HepG2 (cell line): ENCODE results near the gene ERRFI1. TPM values are rescaled to one million over a fixed set of nuclear protein-coding genes. Genes with fewer than 3 reads are reported as not detected.

ENCODE experiments used
- ATAC-seq: fragments of 200-7000 bp; cut with Tn5 transposase; 3 replicates; pipeline ENCODE4 v1.9.1; 2020; ENCODE audit warnings: mild to moderate bottlenecking, moderate library complexity
- BruUV-seq: library from RNA; stranded (reverse); fragments of 400-500 nt; replicated peaks from 2 replicates; lab custom pipeline; 2021; lab: Mats Ljungman, UMichigan
- CTCF ChIA-PET: fragments of 300-600 bp; formaldehyde crosslinking; extraction: SDS; loops from one replicate; lab custom pipeline; 2021; ENCODE audit warnings: low total read pairs, inconsistent platforms, low intra/inter-chr PET ratio; lab: Yijun Ruan, JAX
- POLR2A ChIA-PET: fragments of 350-600 bp; sonication (Branson Sonifier 250); formaldehyde crosslinking; loops from one replicate; lab custom pipeline; 2020; ENCODE audit warnings: antibody characterized with exemption, inconsistent platforms; lab: Yijun Ruan, JAX
- DNase-seq: peaks from one replicate; pipeline ENCODE4 v3.0.0-alpha.2; 2015; ENCODE audit warnings: low spot score
- FAIRE-seq: peaks from 3 replicates; lab custom pipeline; 2011; peaks lifted over from hg19 to GRCh38; lab: Jason Lieb, UNC
- H2AFZ ChIP-seq: one replicate; pipeline ENCODE4 v1.6.1; 2011; ENCODE audit warnings: low read length, inconsistent platforms
- H3K27ac ChIP-seq: fragments of 300-600 bp; 3 replicates; pipeline ENCODE4 v1.8.0; 2011; ENCODE audit warnings: mixed run types, mild to moderate bottlenecking, mixed read lengths, low read length, inconsistent platforms; ENCODE audit not compliant: insufficient read depth; ENCODE audit errors: extremely low read length
- H3K27me3 ChIP-seq, 2 experiments: fragments of 200-600 bp in 1 of 2; 2 replicates in 1 of 2; 3 replicates in 1 of 2; pipeline versions ENCODE4 v1.6.0 to v1.8.0; 2011; ENCODE audit warnings: low read length in 2 of 2, mild to moderate bottlenecking in 2 of 2, moderate library complexity in 2 of 2, inconsistent platforms in 1 of 2; ENCODE audit not compliant: insufficient read depth in 2 of 2, control insufficient read depth in 1 of 2
- H3K36me3 ChIP-seq, 2 experiments: fragments of 200-600 bp in 1 of 2; replicated peaks in 1 of 2; 2 replicates in 1 of 2; 3 replicates in 1 of 2; pipeline versions ENCODE4 v1.5.1 to v1.8.0; 2011; ENCODE audit warnings: low read length in 2 of 2, inconsistent platforms in 1 of 2; ENCODE audit not compliant: insufficient read depth in 2 of 2, control insufficient read depth in 1 of 2
- H3K4me1 ChIP-seq: 2 replicates; pipeline ENCODE4 v1.5.1; 2012; ENCODE audit warnings: low read length, inconsistent platforms; ENCODE audit not compliant: insufficient read depth
- H3K4me2 ChIP-seq: 2 replicates; pipeline ENCODE4 v1.6.0; 2011; ENCODE audit warnings: low read depth, low read length, inconsistent platforms
- H3K4me3 ChIP-seq, 3 experiments: fragments of 200-600 bp in 1 of 3; sonication (generic), shearing (Covaris generic) in 1 of 3; replicated peaks in 1 of 3; 2 replicates each; pipeline ENCODE4 v1.5.1; 2011 to 2016; ENCODE audit warnings: low read length in 3 of 3, inconsistent platforms in 2 of 3, low read depth in 2 of 3, mild to moderate bottlenecking in 2 of 3, control low read depth in 1 of 3, mixed read lengths in 1 of 3; ENCODE audit not compliant: insufficient read depth in 1 of 3
- H3K79me2 ChIP-seq: one replicate; pipeline ENCODE4 v1.6.1; 2011; ENCODE audit warnings: low read length, inconsistent platforms; ENCODE audit not compliant: insufficient read depth
- H3K9ac ChIP-seq: 2 replicates; pipeline ENCODE4 v1.6.0; 2011; ENCODE audit warnings: mild to moderate bottlenecking, low read depth, low read length, inconsistent platforms; ENCODE audit not compliant: insufficient read depth
- H3K9me3 ChIP-seq: 2 replicates; pipeline ENCODE4 v1.5.1; 2012; ENCODE audit warnings: mild to moderate bottlenecking, low read length
- H4K20me1 ChIP-seq: 2 replicates; pipeline ENCODE4 v1.6.0; 2011; ENCODE audit warnings: inconsistent platforms, mild to moderate bottlenecking, low read length, moderate library complexity; ENCODE audit not compliant: insufficient read depth
- ARNT2 ChIP-seq: sonication (generic); formaldehyde crosslinking; IDR thresholded peaks from 2 replicates; pipeline ENCODE4 v1.8.0; 2022; ENCODE audit warnings: mild to moderate bottlenecking, low read depth, missing genetic modification reagents, moderate library complexity
- ATF3 ChIP-seq: sonication (generic); formaldehyde crosslinking; IDR thresholded peaks from 2 replicates; pipeline ENCODE4 v1.4.0; 2020; ENCODE audit warnings: missing genetic modification reagents
- ATF5 ChIP-seq: sonication (generic); formaldehyde crosslinking; IDR thresholded peaks from 2 replicates; pipeline ENCODE4 v1.4.0; 2020; ENCODE audit warnings: mild to moderate bottlenecking, low read depth, missing genetic modification reagents
- CEBPB ChIP-seq: IDR thresholded peaks from 2 replicates; pipeline ENCODE4 v1.6.1; 2011; ENCODE audit warnings: low read depth, low read length, improper control_type of control experiment, borderline replicate concordance
- KDM2A ChIP-seq: sonication (generic); formaldehyde crosslinking; IDR thresholded peaks from 2 replicates; pipeline ENCODE4 v1.4.0; 2020; ENCODE audit warnings: low read depth, missing genetic modification reagents, borderline replicate concordance
- THYN1 ChIP-seq: sonication (generic); formaldehyde crosslinking; IDR thresholded peaks from 2 replicates; pipeline ENCODE4 v1.8.1; 2023; ENCODE audit warnings: low read depth, mild to moderate bottlenecking, moderate library complexity, missing genetic modification reagents, borderline replicate concordance
- YEATS4 ChIP-seq: sonication (generic); formaldehyde crosslinking; IDR thresholded peaks from 2 replicates; pipeline ENCODE4 v1.4.0; 2020; ENCODE audit warnings: missing genetic modification reagents, borderline replicate concordance
- ZNF121 ChIP-seq: sonication (generic); formaldehyde crosslinking; IDR thresholded peaks from 2 replicates; pipeline ENCODE4 v1.5.0; 2020; ENCODE audit warnings: mild to moderate bottlenecking, missing genetic modification reagents
- ZNF572 ChIP-seq: sonication (generic); formaldehyde crosslinking; IDR thresholded peaks from 2 replicates; pipeline ENCODE4 v1.5.1; 2020; ENCODE audit warnings: mild to moderate bottlenecking, missing genetic modification reagents
- ZNF768 ChIP-seq: sonication (generic); formaldehyde crosslinking; IDR thresholded peaks from 2 replicates; pipeline ENCODE4 v1.4.0; 2020; ENCODE audit warnings: missing genetic modification reagents
- ZXDC ChIP-seq: sonication (generic); formaldehyde crosslinking; IDR thresholded peaks from 2 replicates; pipeline ENCODE4 v1.5.0; 2020; ENCODE audit warnings: mild to moderate bottlenecking, missing genetic modification reagents
- WGBS: methylation state at CpG from one replicate; pipeline ENCODE4 v1.1.6; 2017; ENCODE audit warnings: low lambda C conversion rate; 5-methylcytosine and 5-hydroxymethylcytosine counted together
- in situ Hi-C: cut with HindIII; loops from 2 replicates; pipeline ENCODE4 v1.10.0; 2017; ENCODE audit warnings: low pct_unique_long_range_greater_than_20kb; ENCODE audit not compliant: extremely low pct_ligation_motif_present
- intact Hi-C: fragments of 100-400 bp; cut with micrococcal nuclease; formaldehyde crosslinking; loops from one replicate; pipeline ENCODE4 v1.10.0; 2022; ENCODE audit not compliant: unreplicated experiment
- polyA plus RNA-seq, 8 experiments: library from polyadenylated mRNA; depleted of rRNA in 3 of 8; stranded (reverse) in 7 of 8; unstranded in 1 of 8; fragments of >200 nt; fragmentation: Illumina TruSeq in 4 of 8; extraction: Trizol in 4 of 8; gene quantifications; 2 replicates each; pipeline versions ENCODE4 v1.2.1 to v1.2.3, GENCODE V29; 2011 to 2016; ENCODE audit warnings: low read depth in 4 of 8, missing spikeins in 1 of 8, mixed read lengths in 1 of 8; ENCODE audit not compliant: insufficient read depth in 1 of 8
- total RNA-seq, 5 experiments: library from RNA; depleted of rRNA; stranded (reverse); fragments of >200 nt; fragmentation: Illumina TruSeq; extraction: Trizol; gene quantifications; 2 replicates each; pipeline ENCODE4 v1.2.3, GENCODE V29; 2016; ENCODE audit warnings: low read depth in 1 of 5

Gene ERRFI1
- total and polyA plus RNA-seq, 2 of the 13 experiments (the other 11 are each of a cell fraction or from before 2014, with no cell fraction given): 84.4 to 753 TPM

GRCh38 chr1:7967651-7968050, 58.5 kb downstream of the ERRFI1 start:
- intact Hi-C loops: no loop called here
- peak; percentile 18 for DNase-seq
- H3K4me2 ChIP-seq: 0 out of 2 replicates have a peak overlapping the region, but pooled peaks have one; percentile 21
- H3K9me3 ChIP-seq: no peaks in the 10 kb centered on the region
- peaks cover 49% of the 10 kb centered on the region for H3K4me1 ChIP-seq
- FAIRE-seq: no peak
- ChIA-PET CTCF (no interaction called here), POLR2A (no interaction called here)
- 78% methylated on average over 4 of the region's 4 CpGs for WGBS
- no peaks in the 10 kb centered on the region for H4K20me1 ChIP-seq
- no peak overlapping the region for H3K4me3 ChIP-seq
- H3K27me3 ChIP-seq: no peaks in the 10 kb centered on the region
- no peak overlapping the region for H3K27ac ChIP-seq
- BruUV-seq: no TSS peak
- peaks cover 25 to 70% of the 10 kb centered on the region in 2 experiments for H3K36me3 ChIP-seq
- no peak overlapping the region for H2AFZ ChIP-seq
- peak; percentile 63; the same call in 2 of the 3 replicates for ATAC-seq
- no peak overlapping the region for H3K9ac ChIP-seq
- in situ Hi-C loops: no loop called here
- peaks cover 51% of the 10 kb centered on the region for H3K79me2 ChIP-seq
- no peak for TF ChIP-seq ATF5
- no peak for TF ChIP-seq ZNF768 (CRISPR knock-in tag)
- TF ChIP-seq ARNT2 (CRISPR knock-in tag): 0 out of 2 replicates have a peak, but pooled peaks have one; percentile 30
- no peak for TF ChIP-seq KDM2A (CRISPR knock-in tag)
- no peak for TF ChIP-seq ZXDC (CRISPR knock-in tag)
- TF ChIP-seq THYN1: no peak
- TF ChIP-seq YEATS4 (CRISPR knock-in tag): no peak
- TF ChIP-seq ZNF121 (CRISPR knock-in tag): 0 out of 2 replicates have a peak, but pooled peaks have one; percentile 23
- TF ChIP-seq CEBPB: peak; percentile 82
- TF ChIP-seq ATF3 (CRISPR knock-in tag): peak; percentile 61
- TF ChIP-seq ZNF572: no peak
